ENCODE measurements around the gene KCNQ1.

The KCNQ1 gene

DNA sequence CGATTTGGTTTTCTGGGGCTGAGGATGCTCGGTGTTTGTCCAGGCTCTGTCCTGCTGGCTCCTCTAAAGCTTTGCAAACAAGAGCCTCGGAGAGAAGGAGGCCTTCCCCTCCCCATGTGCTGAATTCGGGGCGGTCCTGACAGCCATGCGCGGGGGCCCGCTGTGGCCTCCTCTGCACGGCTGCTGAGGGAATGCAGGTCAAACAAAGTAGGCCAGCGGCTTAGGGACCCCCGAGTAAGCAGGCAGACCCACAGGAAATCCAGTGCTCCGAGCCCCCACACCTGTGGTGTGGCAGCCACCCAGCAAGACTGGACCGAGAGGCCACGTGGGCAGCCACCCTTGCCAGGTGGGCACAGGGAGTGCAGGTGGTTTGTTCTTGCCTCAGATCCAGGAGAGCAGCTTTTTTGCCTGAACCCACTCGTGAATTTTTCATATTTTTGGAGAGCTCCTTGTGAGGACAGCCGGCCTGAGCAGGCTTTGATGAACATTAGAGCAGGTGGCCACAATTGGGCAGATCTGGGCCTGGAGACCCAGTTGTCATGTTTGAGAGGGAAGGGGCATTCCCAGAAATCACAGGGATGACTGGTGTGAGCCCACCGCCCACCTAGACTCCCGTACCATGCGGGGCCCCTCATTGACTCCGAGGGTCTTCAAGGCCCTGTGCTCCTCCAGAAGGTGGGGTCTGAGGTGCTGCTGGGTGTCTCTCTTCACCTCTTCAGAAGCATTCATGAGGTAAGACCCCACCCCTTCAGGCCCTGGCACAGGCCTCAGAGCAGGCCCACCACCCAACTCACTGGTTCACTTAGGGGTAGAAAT lies 298.0 kb downstream of the KCNQ1 start:
- no peak for DNase-seq

DNA sequence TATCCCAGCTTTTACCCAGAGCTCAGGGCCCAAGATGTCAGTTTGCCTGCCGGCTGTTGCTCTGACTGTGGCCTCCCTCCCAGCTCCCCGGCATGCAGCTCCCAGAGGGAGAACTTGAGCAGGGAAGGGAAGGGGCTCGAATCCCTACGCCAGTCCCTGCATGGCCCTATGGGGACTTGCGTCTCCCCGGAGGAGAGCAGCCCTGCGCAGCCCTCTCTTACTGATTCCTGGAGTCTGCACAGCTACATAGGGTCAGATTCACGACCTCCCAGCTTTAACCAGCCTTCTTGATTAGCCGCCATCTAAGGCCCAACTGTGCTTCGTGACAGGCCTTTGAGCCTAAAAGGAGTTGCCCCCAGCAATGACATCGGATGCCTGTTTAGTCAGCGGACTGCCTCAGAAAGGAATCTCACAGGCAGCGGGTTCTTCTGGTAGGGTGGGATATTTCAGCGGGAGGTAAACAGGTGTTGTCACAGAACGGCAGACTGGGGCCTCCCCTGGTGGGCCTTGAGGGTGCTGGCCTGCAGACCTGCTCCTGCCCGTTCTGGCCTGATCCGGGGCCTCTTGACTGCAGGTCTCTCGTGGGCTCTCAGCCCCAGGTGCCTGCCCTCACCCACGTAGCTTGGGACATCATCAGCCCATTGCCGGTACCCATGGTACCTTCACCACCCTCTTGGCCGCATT lies 298.8 kb downstream of the KCNQ1 start:
- no peak for DNase-seq

DNA sequence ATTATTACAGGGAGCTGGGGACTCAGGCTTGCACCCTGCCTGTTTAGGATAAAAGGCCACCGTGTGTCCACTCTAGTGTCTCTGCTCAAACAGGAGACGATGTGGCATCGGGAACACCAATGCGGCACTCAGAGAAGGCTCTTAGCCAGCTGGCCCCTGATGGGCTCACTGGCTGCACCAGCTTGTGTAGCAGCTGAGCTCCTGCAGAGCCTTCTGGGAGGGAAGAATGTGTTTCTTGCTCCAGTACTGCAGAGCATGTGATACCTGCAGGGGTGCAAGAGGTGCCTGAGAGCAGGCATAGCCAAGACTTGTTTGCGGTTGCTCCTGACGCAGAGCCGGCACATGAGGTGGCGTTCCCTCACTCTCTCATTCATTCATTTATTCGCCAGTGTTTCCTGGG lies 299.4 kb downstream of the KCNQ1 start:
- no peak for DNase-seq

DNA sequence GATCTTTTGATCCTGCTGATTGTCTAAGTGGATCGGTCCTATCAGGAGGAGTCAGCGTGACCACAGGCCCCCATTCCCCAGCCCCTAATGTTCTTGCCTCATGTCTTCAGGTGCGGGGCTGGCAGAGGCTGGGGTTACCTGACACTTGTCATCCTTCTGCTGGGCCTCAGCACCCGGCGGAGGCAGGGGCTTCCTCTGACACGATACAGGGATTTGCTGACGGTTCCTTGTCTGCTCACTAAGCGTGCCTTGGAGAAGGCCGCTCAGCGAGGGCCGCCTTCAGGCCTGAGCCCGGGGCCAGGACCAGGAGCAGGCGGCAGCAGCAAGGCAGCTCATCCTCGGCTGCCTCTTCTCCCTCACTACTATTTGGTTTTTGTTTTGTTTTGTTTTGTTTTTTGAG lies 300.7 kb downstream of the KCNQ1 start:
- no peak for DNase-seq

DNA sequence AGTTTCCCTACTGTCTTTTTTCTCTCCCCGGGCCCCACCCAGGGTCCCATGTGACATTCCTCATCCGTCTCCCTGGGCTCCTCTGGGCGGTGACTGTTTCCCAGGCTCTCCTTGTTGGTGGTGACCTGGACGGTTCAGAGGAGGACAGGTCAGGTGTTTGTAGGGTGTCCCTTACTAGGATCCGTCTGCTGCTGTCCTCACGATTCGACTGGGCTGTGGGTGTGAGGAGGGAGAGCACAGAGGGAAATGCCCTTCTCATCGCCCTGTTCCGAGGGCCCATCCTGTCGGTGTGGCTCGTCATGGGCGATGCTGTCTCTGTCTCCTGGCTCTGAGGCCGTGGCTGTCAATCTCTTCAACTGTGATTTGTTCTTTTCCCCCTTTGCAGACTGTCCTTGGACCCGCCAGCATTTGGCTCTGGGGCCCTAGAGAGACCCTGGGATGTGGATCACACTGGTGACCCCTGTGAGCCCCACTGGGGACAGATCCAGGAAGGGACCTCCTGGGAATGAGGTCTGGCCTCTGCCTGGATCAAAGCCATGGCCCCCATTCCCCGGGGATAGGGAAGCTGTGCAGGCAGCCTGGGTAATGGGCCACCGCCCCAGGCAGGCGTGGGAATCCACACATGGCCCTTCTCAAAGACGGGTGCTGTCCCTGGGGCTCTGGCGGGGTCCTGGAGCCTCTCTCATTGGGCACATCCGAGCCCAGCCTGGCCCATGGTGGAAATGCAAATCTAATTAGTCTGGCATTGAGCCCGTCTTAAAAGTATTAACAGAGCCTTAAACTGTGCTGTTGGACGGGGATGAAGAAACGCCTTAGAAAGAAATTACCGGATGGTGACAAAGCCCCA lies 301.8 kb downstream of the KCNQ1 start:
- no peak for DNase-seq

DNA sequence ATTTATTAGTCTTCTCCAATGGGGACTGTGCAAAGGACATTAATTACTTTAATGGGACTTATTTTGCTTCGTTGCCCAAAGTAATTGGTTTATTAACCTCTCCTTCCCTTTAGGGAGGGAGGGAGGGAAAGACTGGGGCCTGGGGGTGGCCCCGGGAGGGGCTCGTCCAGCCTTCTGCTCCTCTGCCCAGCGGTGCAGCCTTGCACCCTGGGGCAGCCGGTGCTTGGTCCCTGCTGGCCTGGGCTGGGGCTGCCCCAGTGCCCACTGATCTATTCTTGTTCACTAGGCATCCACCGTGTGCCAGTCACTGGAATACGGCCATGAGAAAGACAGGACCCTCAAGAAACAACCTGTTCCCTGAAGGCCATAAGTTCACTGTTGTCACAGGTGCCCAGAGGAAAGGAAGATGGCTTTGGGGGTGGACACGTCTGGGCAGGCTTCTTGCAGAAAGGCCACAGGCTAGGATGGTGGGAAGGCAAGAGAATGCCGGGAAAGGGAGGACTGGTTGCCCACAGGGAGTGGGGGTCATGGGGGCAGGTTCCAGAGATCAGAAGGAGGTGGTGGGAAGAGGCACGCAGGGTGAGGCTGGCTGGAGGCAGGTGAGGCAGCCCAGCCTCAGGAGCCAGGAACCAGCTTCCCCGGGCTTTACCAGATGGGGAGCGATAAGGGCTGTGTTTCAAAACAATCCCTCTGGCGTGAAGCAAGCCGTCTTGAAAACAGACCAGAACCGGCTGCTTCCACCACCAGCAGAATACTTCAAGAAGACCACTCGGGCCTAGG lies 302.6 kb downstream of the KCNQ1 start:
- DNase-seq = no peak

DNA sequence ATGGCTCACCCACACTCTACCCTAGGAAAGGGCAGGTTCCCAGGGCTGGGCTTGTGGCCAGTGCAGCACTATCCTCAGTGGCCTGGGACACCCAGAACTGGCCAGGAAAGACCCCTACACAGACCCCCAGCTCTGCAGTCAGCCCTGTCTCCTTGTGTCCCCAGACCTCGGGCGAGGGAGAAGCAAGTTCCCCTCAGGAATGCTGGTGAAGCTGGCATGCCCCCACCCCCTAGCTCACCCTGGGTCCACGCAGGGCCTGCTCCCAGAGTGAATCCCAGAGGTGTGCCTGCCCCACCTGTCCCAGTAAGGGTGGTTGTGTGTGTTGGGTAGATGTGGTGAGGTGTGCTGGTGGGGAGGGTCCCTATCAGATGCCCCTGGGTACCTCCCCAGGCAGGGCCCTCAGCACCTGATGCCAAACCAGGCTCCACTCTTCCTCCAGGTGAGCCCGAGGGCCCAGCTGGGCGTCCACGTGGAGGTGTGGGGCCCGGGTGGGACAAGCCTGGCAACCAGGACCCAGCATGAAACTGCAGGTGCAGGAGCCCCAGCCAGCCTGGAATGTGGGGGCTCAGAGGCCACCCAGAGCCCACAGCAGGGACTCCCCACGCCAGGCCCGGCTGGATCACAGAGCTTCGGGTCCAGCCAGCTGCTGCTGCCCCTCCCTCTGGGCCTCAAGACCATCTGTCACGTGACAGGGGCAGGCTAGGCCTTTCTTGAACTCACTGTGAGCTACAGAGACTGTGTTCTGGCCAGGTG lies 303.4 kb downstream of the KCNQ1 start:
- DNase-seq = no peak

DNA sequence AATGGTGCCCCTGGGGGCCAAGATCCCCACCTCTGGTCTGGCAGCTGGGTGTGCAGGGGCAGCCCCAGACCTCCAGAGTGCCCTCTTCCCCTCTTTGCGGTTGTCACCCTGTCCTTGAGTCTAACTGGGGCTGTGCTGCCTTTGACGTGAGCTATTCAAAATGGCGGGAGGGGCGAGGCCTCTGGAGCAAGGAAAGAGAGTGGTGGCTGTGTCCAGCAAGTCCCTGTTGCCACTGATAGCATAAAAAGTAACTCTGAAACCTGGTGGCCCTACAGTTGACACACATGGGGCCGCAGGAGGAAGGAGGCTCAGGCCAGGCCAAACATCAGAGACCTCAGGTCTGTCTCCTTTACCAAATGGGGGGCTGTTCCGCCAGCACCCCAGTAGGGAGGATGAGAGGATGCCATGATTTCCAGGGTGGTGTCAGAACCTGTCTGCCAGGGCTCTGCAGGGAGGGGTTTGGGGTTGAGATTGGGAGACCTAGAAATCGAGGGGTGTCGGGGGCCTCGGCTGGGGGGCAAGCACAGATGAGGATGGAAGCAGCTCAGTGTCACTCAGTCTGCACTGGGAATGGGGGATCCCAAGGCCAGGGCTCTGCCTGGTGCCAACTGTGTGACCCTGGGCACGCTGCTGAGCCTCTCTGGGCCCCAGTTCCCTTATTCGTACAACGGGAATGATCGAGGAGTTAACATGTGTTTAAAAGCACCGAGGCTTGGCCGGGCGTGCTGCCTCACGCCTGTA lies 304.2 kb downstream of the KCNQ1 start:
- no peak for DNase-seq

DNA sequence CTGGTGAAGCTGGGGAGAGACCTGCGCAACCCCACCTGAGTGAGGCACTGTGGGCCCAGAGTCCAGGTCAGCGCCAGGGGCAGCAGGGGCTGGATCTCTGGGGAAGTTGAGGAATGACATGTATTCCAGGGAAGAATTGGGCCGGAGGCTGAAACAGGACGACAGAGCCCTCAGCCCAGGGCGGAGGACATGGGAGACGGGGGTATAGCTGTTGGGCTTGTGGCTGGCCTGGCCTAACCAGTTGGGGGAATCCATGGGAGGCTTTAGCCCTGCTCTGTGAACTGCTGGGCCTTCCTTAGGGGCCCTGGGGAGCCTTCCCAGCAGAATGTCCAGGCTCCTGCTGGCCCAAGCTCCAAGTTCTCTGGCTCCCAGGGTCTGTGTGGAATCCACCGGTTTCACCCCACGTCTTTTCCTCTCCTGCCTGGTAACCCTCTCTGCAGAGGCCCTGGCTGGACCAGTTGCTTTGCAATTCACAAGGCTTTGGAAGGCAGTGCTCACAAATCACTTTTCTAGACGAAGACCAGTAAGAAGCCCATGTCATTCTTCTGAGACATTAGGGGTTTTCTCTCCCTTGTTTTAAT lies 305.4 kb downstream of the KCNQ1 start:
- DNase-seq = no peak

DNA sequence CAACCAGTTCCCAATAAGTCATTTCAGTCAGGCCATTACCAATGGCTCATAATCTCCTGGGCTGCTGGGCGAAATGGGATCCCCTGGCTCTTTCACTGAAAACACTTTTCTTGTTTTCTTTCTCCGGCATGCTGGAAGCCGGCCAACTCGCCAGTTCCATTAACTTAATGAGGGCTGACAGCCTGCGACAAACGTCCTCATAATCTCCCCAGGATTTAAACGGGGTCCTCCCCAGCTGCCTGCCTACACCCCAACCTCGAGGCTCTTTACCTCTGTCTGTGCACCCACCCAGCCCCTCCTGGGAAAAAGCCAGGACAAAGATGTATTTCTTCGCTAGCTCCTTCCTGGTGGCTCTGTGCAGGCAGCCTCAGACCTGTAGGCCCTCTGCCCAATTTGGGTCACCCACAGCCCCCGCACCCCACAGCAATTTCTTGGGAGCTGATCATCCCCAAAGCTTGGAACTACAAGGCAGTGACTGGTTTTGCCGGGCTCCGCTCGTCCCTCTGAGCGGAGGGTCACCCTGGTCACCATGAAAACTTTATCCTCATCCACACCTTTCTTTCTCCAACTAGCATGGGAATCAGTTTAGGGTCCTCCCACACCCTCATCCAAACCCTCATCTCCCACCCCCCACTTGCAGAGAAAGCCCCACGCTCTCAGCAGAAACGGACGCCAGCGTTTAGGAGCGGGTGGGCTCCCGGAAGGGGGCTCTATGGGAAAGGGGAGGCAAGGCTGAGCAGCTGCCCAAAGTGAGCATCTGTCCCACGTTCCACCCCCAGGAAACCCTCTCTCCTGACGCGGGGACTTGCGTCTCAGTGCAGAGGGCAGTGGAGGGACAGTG lies 306.1 kb downstream of the KCNQ1 start:
- no peak for DNase-seq

DNA sequence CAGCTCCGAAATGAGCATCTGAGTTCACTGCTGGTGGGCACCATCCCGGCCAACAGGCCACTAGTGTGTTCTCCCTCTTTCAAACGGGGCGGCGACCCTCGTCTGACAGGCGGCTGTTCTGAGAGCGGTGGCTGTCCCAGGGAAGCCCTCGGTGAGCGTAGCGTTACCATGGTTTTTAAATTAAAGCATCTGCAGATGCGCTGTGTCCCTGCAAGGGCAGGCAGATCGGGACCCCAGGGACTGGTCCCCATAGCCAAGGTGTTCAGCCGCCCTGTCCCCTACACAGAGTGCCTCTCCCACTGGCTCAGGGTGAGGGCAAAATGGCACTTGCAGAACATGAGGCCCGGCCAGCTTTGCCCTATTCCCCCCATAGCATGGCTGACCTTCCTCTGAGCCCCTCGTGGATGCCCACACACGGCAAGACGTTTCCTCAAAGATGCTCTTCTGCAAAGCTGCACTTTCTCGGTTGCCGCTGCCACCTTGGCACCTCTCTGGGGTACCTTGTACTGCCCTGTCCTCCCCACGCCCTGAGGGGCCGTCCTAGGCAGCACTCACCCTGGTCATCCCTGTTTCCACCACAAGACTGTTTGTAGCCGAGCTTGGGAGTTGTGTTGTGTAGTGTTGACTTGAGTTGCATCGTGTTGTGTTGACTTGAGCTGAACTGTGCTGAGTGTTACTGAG lies 306.9 kb downstream of the KCNQ1 start:
- DNase-seq = no peak

DNA sequence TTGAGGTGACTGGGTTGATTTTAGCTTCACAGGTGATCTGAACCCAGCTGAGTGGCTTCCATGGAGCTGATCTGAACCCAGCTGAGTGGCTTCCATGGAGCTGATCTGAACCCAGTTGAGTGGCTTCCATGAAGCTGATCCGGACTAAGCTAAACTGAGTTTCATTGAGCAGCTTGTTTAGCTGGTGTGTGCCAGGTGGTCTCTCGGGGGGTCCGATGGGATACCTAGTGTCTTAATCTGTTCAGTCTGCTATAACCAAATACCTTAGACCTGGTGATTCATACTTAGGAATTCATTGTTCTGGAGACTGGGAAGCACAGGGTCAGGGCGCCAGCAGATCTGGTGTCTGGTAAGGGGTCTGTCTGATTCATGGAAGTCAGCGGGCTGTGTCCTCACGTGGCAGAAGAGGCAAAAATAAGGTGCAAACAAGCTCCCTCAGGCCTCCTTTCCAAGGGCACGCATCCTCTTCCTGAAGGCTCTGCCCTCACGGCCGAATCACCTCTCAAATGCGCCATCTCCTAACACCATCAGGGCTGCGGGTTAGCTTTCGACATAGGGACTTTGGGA lies 307.5 kb downstream of the KCNQ1 start:
- no peak for DNase-seq

DNA sequence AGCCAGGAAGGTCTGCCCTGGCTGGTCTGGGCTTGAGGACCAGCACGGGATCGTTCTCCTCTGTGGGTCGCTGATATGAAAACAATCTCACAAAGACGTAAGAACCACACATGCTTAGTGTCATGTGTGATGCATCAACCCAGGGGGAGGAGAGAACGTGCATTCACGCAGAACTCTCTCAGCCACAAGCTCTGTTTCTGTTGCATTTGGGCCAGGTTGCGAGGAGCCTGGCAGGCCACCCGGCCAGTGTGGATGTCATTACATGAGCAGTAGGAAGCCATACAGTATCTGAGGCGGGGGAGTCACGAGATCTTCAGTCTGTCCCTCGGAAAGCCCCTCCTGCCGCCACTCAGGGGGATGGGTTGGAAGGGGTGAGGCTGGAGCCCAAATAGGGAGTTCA lies 308.1 kb downstream of the KCNQ1 start:
- no peak for DNase-seq

DNA sequence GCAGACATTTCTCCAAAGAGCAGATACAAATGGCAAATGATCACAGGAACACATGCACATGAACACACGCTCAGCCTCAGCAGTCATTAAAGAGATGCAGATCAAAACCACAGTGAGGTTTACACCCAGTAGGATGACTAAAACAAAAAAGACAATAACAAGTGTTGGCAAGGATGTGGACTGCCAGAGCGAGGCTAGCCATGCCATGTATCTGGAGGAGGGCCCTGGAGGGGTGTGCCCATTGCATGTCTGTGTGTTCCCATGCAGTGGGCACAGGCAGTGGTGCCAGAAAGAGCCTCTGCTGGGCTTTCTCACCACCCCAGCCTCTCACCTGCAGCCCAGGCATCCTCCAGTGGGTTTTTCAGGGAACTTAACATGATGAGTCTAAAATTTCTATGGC lies 309.2 kb downstream of the KCNQ1 start:
- no peak for DNase-seq

DNA sequence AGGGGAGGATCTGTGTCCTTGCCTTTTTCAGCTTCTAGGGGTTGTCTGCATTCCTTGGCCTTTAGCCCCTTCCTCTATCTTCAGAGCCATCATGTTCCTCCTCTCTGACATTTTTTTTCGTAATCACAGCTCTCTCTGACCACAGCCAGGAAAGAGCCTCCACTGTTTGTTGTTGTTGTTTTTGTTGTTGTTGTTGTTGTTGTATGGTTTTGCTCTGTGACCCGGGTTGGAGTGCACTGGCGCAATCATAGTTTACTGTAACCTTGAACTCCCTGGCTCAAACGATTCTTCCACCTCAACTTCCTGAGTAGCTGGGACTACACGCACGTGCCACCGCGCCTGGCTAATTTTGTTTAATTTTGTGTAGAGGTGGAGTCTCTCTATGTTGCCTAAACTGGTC lies 310.3 kb downstream of the KCNQ1 start:
- no peak for DNase-seq

DNA sequence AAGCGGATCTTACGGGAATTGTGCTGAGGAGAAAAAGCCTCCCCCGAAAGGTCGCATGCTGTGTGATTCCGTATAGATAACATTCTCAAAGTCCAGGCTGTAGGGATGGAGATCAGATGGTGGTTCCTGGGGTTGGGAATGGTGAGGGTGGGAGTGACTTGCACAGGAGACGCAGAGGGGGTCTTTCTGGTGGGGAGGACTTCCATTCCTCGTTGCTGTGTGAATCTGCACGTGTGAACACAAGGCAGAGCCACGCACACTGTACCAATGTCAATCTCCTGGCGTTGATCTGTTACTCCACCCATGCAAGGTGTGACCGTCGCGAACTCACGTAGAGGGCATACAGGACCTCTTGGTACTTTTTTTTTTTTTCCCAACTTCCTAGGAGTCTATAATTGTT lies 313.9 kb downstream of the KCNQ1 start:
- no peak for DNase-seq

DNA sequence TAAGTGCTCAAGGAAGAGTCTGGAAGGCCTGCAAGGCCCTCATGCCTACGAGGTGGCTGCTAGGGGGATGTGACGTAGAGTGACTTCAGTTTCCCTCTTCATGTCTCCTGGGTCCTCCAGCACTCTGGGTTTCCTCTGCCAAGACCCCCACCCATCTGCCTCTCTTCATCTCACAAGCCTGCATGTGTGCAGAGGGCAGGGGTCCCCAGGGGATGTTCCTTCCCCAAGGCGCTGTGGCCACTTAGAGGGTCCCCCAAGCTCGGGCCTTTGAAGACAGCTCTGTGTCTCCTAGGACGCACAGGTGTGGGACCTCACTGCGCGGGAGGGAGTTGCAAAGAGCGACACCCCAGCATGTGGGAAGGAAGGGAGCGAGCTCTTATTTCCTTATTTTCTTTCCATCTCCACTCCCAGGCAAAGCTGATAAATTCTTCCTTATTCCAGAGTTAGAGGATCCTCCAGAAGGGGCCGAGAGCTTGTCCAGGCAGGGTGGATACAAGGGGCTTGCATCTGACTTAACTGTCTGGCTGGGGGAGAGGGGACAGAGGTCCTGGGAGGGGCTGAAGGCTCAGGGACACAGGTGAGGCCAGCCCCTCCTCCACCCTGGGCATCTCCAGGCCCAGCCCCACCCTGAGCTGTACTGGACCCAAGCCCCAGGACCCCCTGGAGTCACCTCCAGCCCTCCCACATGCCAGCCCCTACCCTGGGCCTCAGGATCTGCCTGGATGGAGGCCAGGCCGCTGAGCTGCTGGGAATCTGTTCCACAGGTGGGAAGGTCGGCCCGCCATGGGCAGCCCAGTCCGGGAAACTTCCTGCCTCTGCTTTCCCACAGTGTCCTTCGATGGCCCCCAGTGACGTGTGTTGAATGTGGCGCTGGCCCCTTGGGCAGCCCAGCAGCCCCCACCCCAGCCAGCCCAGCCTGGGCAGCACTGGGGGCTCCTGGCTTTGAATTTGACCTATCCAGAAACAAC lies 314.7 kb downstream of the KCNQ1 start:
- no peak for DNase-seq

All from activated effector memory CD4-positive, alpha-beta T cell treated with Interleukin-2 at 50 U/mL for 16 hours (primary cell).